Sigmoid colon (tissue), 4 donors: ENCODE results near the gene DAGLB.

Experiments
- CTCF ChIP-seq, 4 experiments: fragments of 450-650 bp in 3 of 4; fragments of 200-600 bp in 1 of 4; IDR thresholded peaks; one replicate each; pipeline ENCODE4 v1.5.1; 2016 to 2019; ENCODE audit warnings: antibody characterized with exemption in 4 of 4, mild to moderate bottlenecking in 3 of 4, moderate library complexity in 2 of 4
- EP300 ChIP-seq, 4 donors: sonication (generic); formaldehyde crosslinking; IDR thresholded peaks; one replicate each; pipeline ENCODE4 v1.6.1; 2017; ENCODE audit warnings: antibody characterized with exemption in 4 of 4
- POLR2AphosphoS5 ChIP-seq, 4 donors: sonication (generic); formaldehyde crosslinking; IDR thresholded peaks; one replicate each; pipeline ENCODE4 v1.6.1; 2017; ENCODE audit warnings: antibody characterized with exemption in 4 of 4

GRCh38 chr7:6376820-6377219 is 70.9 kb downstream of the DAGLB start:
- TF ChIP-seq CTCF (IDR thresholded peaks at IDR 0.05), result no peak
- TF ChIP-seq POLR2AphosphoS5 (IDR thresholded peaks at IDR 0.05), result no peak
- no peak for TF ChIP-seq EP300 (IDR thresholded peaks at IDR 0.05)
